H1 (cell line): ENCODE measurements around the gene PCYT2. TPM values are rescaled to one million over a fixed set of nuclear protein-coding genes. Genes with fewer than 3 reads are reported as not detected.

Source experiments
- CTCF ChIA-PET: fragments of 300-600 bp; sonication (Branson Sonifier 250); formaldehyde crosslinking; loops from one replicate; lab custom pipeline; 2021; ENCODE audit not compliant: partially characterized antibody; lab: Charles Lee
- POLR2A ChIA-PET: fragments of 300-600 bp; sonication (Branson Sonifier 250); formaldehyde crosslinking; loops from one replicate; lab custom pipeline; 2021; ENCODE audit warnings: inconsistent platforms; ENCODE audit not compliant: partially characterized antibody; lab: Charles Lee
- DNase-seq, 2 experiments: peaks; one replicate each; pipeline versions ENCODE4 v3.0.0 to v3.0.0-alpha.2; 2010 to 2022; ENCODE audit warnings: low spot score in 2 of 2, low read depth in 1 of 2, mixed read lengths in 1 of 2
- FAIRE-seq: peaks from 2 replicates; lab custom pipeline; 2011; peaks lifted over from hg19 to GRCh38; lab: Jason Lieb, UNC
- H2AFZ ChIP-seq: 2 replicates; pipeline ENCODE4 v1.8.1; 2012; ENCODE audit warnings: low read length, inconsistent platforms
- H2AK5ac ChIP-seq: 2 replicates; pipeline ENCODE4 v1.6.1; 2013; ENCODE audit warnings: low read depth, low read length
- H2BK120ac ChIP-seq: replicated peaks from 2 replicates; pipeline ENCODE3; 2013; ENCODE audit warnings: low read depth, low read length, inconsistent platforms
- H2BK12ac ChIP-seq: 2 replicates; pipeline ENCODE4 v1.6.1; 2013; ENCODE audit warnings: low read depth, low read length
- H2BK15ac ChIP-seq: 2 replicates; pipeline ENCODE4 v1.6.1; 2013; ENCODE audit warnings: low read length
- H2BK20ac ChIP-seq: 2 replicates; pipeline ENCODE4 v1.6.1; 2013; ENCODE audit warnings: low read length
- H2BK5ac ChIP-seq: 2 replicates; pipeline ENCODE4 v1.6.1; 2013; ENCODE audit warnings: low read depth, low read length
- H3K14ac ChIP-seq: 2 replicates; pipeline ENCODE4 v1.6.1; 2013; ENCODE audit warnings: inconsistent platforms; ENCODE audit not compliant: insufficient read length
- H3K18ac ChIP-seq: 2 replicates; pipeline ENCODE4 v1.6.1; 2013; ENCODE audit warnings: low read length; ENCODE audit errors: extremely low read depth
- H3K23ac ChIP-seq: 2 replicates; pipeline ENCODE4 v1.6.1; 2013; ENCODE audit warnings: inconsistent platforms; ENCODE audit not compliant: insufficient read length
- H3K23me2 ChIP-seq: 2 replicates; pipeline ENCODE4 v1.6.1; 2013; ENCODE audit warnings: low read depth, low read length
- H3K27ac ChIP-seq: 2 replicates; pipeline ENCODE4 v1.6.1; 2011; ENCODE audit warnings: low read depth, low read length, inconsistent platforms
- H3K27me3 ChIP-seq, 4 experiments: replicated peaks in 1 of 4; 1 replicate in 1 of 4; 2 replicates in 3 of 4; pipeline versions ENCODE4 v1.6.1 to v1.8.1; 2011 to 2013; ENCODE audit warnings: low read length in 3 of 4, mild to moderate bottlenecking in 3 of 4, inconsistent platforms in 2 of 4, mixed read lengths in 2 of 4, moderate library complexity in 1 of 4; ENCODE audit not compliant: control insufficient read depth in 3 of 4, insufficient read depth in 3 of 4; ENCODE audit errors: extremely low read depth in 1 of 4
- H3K36me3 ChIP-seq, 4 experiments: 2 replicates each; pipeline versions ENCODE4 v1.6.1 to v1.8.1; 2011 to 2013; ENCODE audit warnings: mild to moderate bottlenecking in 4 of 4, low read length in 3 of 4, moderate library complexity in 2 of 4, control low read depth in 1 of 4, inconsistent platforms in 1 of 4; ENCODE audit not compliant: insufficient read depth in 4 of 4, control insufficient read depth in 2 of 4
- H3K4ac ChIP-seq: replicated peaks from 2 replicates; pipeline ENCODE3; 2013; ENCODE audit warnings: low read length, low read depth, mixed read lengths, inconsistent platforms; ENCODE audit not compliant: insufficient read length
- H3K4me1 ChIP-seq, 4 experiments: replicated peaks in 1 of 4; 1 replicate in 1 of 4; 2 replicates in 3 of 4; pipeline versions ENCODE4 v1.6.1 to v1.8.1; 2011 to 2013; ENCODE audit warnings: low read length in 3 of 4, inconsistent platforms in 2 of 4, mixed read lengths in 1 of 4; ENCODE audit not compliant: insufficient read depth in 4 of 4, control insufficient read depth in 3 of 4
- H3K4me2 ChIP-seq, 2 experiments: 2 replicates each; pipeline versions ENCODE4 v1.6.1 to v1.8.1; 2011 to 2013; ENCODE audit warnings: low read depth in 2 of 2, low read length in 2 of 2, control low read depth in 1 of 2, inconsistent platforms in 1 of 2, mild to moderate bottlenecking in 1 of 2; ENCODE audit not compliant: insufficient read depth in 1 of 2
- H3K4me3 ChIP-seq, 4 experiments: fragments of 200-600, 300-600 bp in 1 of 4; sonication (generic), shearing (Covaris generic), sonication (Bioruptor Twin) in 1 of 4; 2 replicates each; pipeline versions ENCODE4 v1.5.1 to v1.8.1; 2011 to 2016; ENCODE audit warnings: low read length in 4 of 4, low read depth in 3 of 4, control low read depth in 2 of 4, inconsistent platforms in 2 of 4, mild to moderate bottlenecking in 2 of 4, mixed read lengths in 1 of 4, moderate library complexity in 1 of 4; ENCODE audit not compliant: insufficient read depth in 2 of 4; ENCODE audit errors: extremely low read depth in 1 of 4
- H3K56ac ChIP-seq: replicated peaks from 2 replicates; pipeline ENCODE3; 2013; ENCODE audit warnings: low read depth, mild to moderate bottlenecking, mixed read lengths, low read length, inconsistent platforms; ENCODE audit not compliant: insufficient read length
- H3K79me1 ChIP-seq: 2 replicates; pipeline ENCODE4 v1.6.1; 2013; ENCODE audit warnings: low read depth, low read length, control low read depth
- H3K79me2 ChIP-seq, 2 experiments: 2 replicates each; pipeline versions ENCODE4 v1.6.1 to v1.8.1; 2012 to 2013; ENCODE audit warnings: low read length in 2 of 2, mild to moderate bottlenecking in 2 of 2, inconsistent platforms in 1 of 2; ENCODE audit not compliant: insufficient read depth in 2 of 2, control insufficient read depth in 1 of 2
- H3K9ac ChIP-seq, 4 experiments: replicated peaks in 1 of 4; 1 replicate in 1 of 4; 2 replicates in 3 of 4; pipeline versions ENCODE4 v1.6.1 to v1.8.1; 2011 to 2013; ENCODE audit warnings: low read depth in 3 of 4, low read length in 3 of 4, control low read depth in 2 of 4, mild to moderate bottlenecking in 2 of 4, moderate library complexity in 2 of 4, inconsistent platforms in 1 of 4; ENCODE audit errors: extremely low read depth in 1 of 4
- H3K9me3 ChIP-seq, 2 experiments: 2 replicates each; pipeline versions ENCODE4 v1.6.1 to v1.8.1; 2012 to 2013; ENCODE audit warnings: mild to moderate bottlenecking in 2 of 2, moderate library complexity in 2 of 2, control low read depth in 1 of 2, inconsistent platforms in 1 of 2, low read depth in 1 of 2, low read length in 1 of 2, mixed read lengths in 1 of 2; ENCODE audit not compliant: insufficient read depth in 2 of 2
- H4K20me1 ChIP-seq, 2 experiments: replicated peaks in 1 of 2; 2 replicates each; pipeline versions ENCODE3 to v1.8.1; 2011 to 2013; ENCODE audit warnings: inconsistent platforms in 2 of 2, low read length in 2 of 2, mild to moderate bottlenecking in 1 of 2; ENCODE audit not compliant: insufficient read depth in 2 of 2, control insufficient read depth in 1 of 2
- H4K5ac ChIP-seq: 2 replicates; pipeline ENCODE4 v1.6.1; 2013; ENCODE audit warnings: low read length, low read depth, mixed read lengths, inconsistent platforms; ENCODE audit not compliant: insufficient read length
- H4K8ac ChIP-seq: 2 replicates; pipeline ENCODE4 v1.8.0; 2013; ENCODE audit warnings: mild to moderate bottlenecking, moderate library complexity, low read length, inconsistent platforms; ENCODE audit not compliant: insufficient read depth; ENCODE audit errors: extremely low read depth
- H4K91ac ChIP-seq: replicated peaks from 2 replicates; pipeline ENCODE3; 2013; ENCODE audit warnings: low read length, mixed read lengths, inconsistent platforms; ENCODE audit not compliant: insufficient read length
- CTBP2 ChIP-seq: IDR thresholded peaks from 2 replicates; pipeline ENCODE4 v1.7.0; 2011; ENCODE audit warnings: borderline replicate concordance, mild to moderate bottlenecking, moderate library complexity, mixed read lengths, low read length; ENCODE audit not compliant: insufficient read depth, insufficient read length
- EP300 ChIP-seq, 2 experiments: IDR thresholded peaks; 1 replicate in 1 of 2; 2 replicates in 1 of 2; pipeline ENCODE4 v1.6.1; 2011 to 2012; ENCODE audit warnings: low read depth in 2 of 2, low read length in 2 of 2, mild to moderate bottlenecking in 2 of 2, borderline replicate concordance in 1 of 2, inconsistent platforms in 1 of 2, moderate library complexity in 1 of 2
- HDAC6 ChIP-seq: IDR thresholded peaks from one replicate; pipeline ENCODE4 v1.7.1; 2012; ENCODE audit warnings: low read depth, mild to moderate bottlenecking, inconsistent platforms, low read length, moderate library complexity
- KDM1A ChIP-seq: fragments of 200-600, 300-600 bp; sonication (generic); IDR thresholded peaks from 2 replicates; pipeline ENCODE4 v1.7.1; 2016; ENCODE audit warnings: mild to moderate bottlenecking, low read length, borderline replicate concordance
- NRF1 ChIP-seq: IDR thresholded peaks from 2 replicates; pipeline ENCODE4 v1.6.1; 2011; ENCODE audit warnings: mild to moderate bottlenecking, low read depth, low read length, improper control_type of control experiment
- SUZ12 ChIP-seq: fragments of 200-600 bp; sonication (generic); IDR thresholded peaks from 2 replicates; pipeline ENCODE4 v1.6.1; 2012; ENCODE audit warnings: mild to moderate bottlenecking, inconsistent platforms, low read length, moderate library complexity, mixed read lengths
- WGBS, 2 experiments: shearing (Covaris generic) in 1 of 2; methylation state at CpG; one replicate each; pipeline versions ENCODE4 v1.1.6 to v1.1.7; 2013 to 2015; ENCODE audit warnings: low lambda C conversion rate in 2 of 2, mixed read lengths in 2 of 2, inconsistent platforms in 1 of 2, low coverage in 1 of 2, missing lambda C conversion rate in 1 of 2; ENCODE audit not compliant: insufficient replicate concordance in 2 of 2, insufficient coverage in 1 of 2, insufficient read length in 1 of 2; ENCODE audit errors: extremely low coverage in 1 of 2, missing lambda C conversion rate in 1 of 2; 5-methylcytosine and 5-hydroxymethylcytosine counted together
- polyA plus RNA-seq, 7 experiments: library from polyadenylated mRNA; depleted of rRNA in 3 of 7; stranded (reverse) in 5 of 7; unstranded in 2 of 7; fragments of >200 nt in 5 of 7; fragments of 200-250 nt in 2 of 7; gene quantifications; 1 replicate in 5 of 7; 2 replicates in 1 of 7; 4 replicates in 1 of 7; pipeline versions ENCODE4 v1.2.1 to v1.2.3, GENCODE V29; 2011 to 2013; ENCODE audit warnings: missing spikeins in 2 of 7, mixed read lengths in 2 of 7
- total RNA-seq: library from RNA; stranded (reverse); fragmentation: NEBNext Ultra II Directional; extraction: Animal tissue kit (Norgen Biotek cat#: 25700); gene quantifications from 2 replicates; pipeline ENCODE4 v1.2.1, GENCODE V29; 2021

Gene PCYT2
- total and polyA plus RNA-seq, 2 of the 8 experiments (the other 6 are each of a cell fraction or from before 2014, with no cell fraction given): 29.9 to 31.3 TPM

- Histone ChIP-seq H4K20me1 (peaks cover 3 to 33% of the 10 kb centered on the region in 2 experiments), H4K5ac (no peak overlapping the region), H3K27ac (no peak overlapping the region), H2BK20ac (no peak overlapping the region), H2AFZ (no peak overlapping the region), H3K27me3 (peaks cover 0 to 4% (median 2%) of the 10 kb centered on the region in 4 experiments; a peak in 2 of 7 replicates), H3K23me2 (peaks cover 6% of the 10 kb centered on the region; the same call in 1 of the 2 replicates), H2BK120ac (no peak overlapping the region), H3K14ac (no peak overlapping the region), H3K36me3 (peaks cover 8 to 14% (median 12%) of the 10 kb centered on the region in 4 experiments), H3K9me3 (no peaks in the 10 kb centered on the region), H4K91ac (no peak overlapping the region), H3K4me3 (no peak overlapping the region), H3K56ac (no peak overlapping the region), H2BK5ac (no peak overlapping the region), H2BK15ac (no peak overlapping the region), H4K8ac (peak overlapping the region; percentile 5; the same call in 1 of the 2 replicates), H3K79me1 (peaks cover 2% of the 10 kb centered on the region; the same call in 1 of the 2 replicates), H3K23ac (no peak overlapping the region), H2AK5ac (no peak overlapping the region), H3K4me2 (no peak overlapping the region; a peak in 1 of 4 replicates), H3K9ac (no peak overlapping the region), H2BK12ac (no peak overlapping the region), H3K4me1 (peaks cover 0 to 10% (median 5%) of the 10 kb centered on the region in 4 experiments; a peak in 3 of 7 replicates), H3K79me2 (no peaks in the 10 kb centered on the region), H3K4ac (no peak overlapping the region), H3K18ac (no peak overlapping the region)
- TF ChIP-seq NRF1: no peak
- no peak for TF ChIP-seq KDM1A
- no peak for TF ChIP-seq HDAC6
- no peak for TF ChIP-seq SUZ12
- no peak for TF ChIP-seq CTBP2
- TF ChIP-seq EP300 (IDR thresholded peaks at IDR 0.05; ENCODE audit: borderline replicate concordance in 1 of 2, low read depth in 2 of 2, low read length in 2 of 2): no peak
- ChIA-PET POLR2A (interaction anchor here (1.0 to 8.7 kb wide), 7 partner anchors 8 to 87 kb away, joined by 3 to 135 read pairs (median 4); partner anchors contain the start of genes MAFG and SIRT7), CTCF (interaction anchor here (0.9 to 1.7 kb wide), 5 partner anchors 28 to 121 kb away, joined by 3 to 7 read pairs (median 3); no protein-coding TSS in a partner anchor)
- DNase-seq: no peak
- no peak for FAIRE-seq
- 95% methylated on average over 12 of the region's 12 CpGs; no CpG with 5 or more reads in 1 of the 2 experiments for WGBS, 2 experiments
These were observed 2.0 kb downstream of the PCYT2 start for GRCh38 chr17:81909231-81909630.
